Measurements from ENCODE around the gene TMUB1. TPM values are rescaled to one million over a fixed set of nuclear protein-coding genes. Genes with fewer than 3 reads are reported as not detected.

Gene TMUB1
- total and polyA plus RNA-seq, 9 of the 15 experiments (the other 6 are each of a cell fraction or from before 2014, with no cell fraction given): 0.14 to 241 (median 74.1) TPM

DNA sequence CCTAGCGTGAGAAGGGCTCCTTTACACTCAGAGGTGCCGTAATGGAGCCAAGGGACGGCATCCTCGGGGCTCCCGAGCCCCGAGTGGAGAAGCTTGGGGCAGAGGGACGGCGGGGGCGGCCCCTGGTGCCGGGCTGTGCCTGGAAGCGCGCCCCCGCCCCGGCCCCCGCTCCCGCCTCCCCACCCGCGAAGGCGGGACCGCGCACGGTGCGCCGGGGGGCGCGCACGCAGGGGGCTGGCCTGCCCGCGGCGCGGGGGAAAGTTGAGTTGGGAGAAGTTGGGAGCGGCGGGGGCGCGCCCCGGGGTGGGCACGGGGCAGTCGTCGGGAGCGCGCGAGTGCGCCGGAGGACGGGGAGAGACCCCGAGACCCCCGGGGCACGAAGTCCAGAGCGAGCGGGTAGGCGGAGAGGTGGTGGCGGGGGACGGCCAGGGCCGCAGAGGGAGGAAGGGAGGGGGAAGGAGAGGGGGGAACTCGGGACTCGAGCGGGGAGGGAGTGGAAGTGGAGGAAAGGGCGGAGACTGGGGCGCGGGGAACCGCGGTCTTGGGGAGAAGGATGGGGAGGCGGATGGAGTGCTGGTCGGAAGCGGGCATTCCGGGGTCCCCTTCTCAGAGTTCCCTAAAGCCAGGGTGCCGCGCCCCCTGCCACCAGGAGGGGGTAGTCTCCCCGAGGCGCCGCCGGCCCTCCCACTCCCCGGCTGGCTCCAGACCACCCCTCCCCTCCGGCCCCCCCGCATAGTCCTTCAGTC is 23.8 kb downstream of the TMUB1 start, which contains the start of gene SLC4A2 (continued):
- TF ChIP-seq, protein P1, sequence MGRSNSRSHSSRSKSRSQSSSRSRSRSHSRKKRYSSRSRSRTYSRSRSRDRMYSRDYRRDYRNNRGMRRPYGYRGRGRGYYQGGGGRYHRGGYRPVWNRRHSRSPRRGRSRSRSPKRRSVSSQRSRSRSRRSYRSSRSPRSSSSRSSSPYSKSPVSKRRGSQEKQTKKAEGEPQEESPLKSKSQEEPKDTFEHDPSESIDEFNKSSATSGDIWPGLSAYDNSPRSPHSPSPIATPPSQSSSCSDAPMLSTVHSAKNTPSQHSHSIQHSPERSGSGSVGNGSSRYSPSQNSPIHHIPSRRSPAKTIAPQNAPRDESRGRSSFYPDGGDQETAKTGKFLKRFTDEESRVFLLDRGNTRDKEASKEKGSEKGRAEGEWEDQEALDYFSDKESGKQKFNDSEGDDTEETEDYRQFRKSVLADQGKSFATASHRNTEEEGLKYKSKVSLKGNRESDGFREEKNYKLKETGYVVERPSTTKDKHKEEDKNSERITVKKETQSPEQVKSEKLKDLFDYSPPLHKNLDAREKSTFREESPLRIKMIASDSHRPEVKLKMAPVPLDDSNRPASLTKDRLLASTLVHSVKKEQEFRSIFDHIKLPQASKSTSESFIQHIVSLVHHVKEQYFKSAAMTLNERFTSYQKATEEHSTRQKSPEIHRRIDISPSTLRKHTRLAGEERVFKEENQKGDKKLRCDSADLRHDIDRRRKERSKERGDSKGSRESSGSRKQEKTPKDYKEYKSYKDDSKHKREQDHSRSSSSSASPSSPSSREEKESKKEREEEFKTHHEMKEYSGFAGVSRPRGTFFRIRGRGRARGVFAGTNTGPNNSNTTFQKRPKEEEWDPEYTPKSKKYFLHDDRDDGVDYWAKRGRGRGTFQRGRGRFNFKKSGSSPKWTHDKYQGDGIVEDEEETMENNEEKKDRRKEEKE (IDR thresholded peaks at IDR 0.05; ENCODE audit: borderline replicate concordance in 1 of 2, control insufficient read depth in 1 of 2, low read depth in 2 of 2, low read length in 1 of 2): no peak
- TF ChIP-seq NCOA1 (IDR thresholded peaks at IDR 0.05; ENCODE audit: low read depth): peak; percentile 32; the same call in 1 of the 2 replicates
- peak; percentile 90 for TF ChIP-seq EGR1 (conservative IDR thresholded peaks at IDR 0.05)
- TF ChIP-seq PML (IDR thresholded peaks at IDR 0.05; ENCODE audit: low read length): peak; percentile 60; the same call in 1 of the 2 replicates
- TF ChIP-seq NFIC (IDR thresholded peaks at IDR 0.05): peak; percentile 36
- TF ChIP-seq NONO (IDR thresholded peaks at IDR 0.05; ENCODE audit: low read depth in 2 of 2, low read length in 1 of 2): no peak
- peak; percentile 86 for TF ChIP-seq RB1 (IDR thresholded peaks at IDR 0.05; ENCODE audit: low read depth)
- peak; percentile 79 for TF ChIP-seq ZFX (CRISPR knock-in tag; IDR thresholded peaks at IDR 0.05)
- TF ChIP-seq PHF21A (IDR thresholded peaks at IDR 0.05; ENCODE audit: borderline replicate concordance, low read depth): peak; percentile 22; the same call in 1 of the 2 replicates
- TF ChIP-seq, protein P2, sequence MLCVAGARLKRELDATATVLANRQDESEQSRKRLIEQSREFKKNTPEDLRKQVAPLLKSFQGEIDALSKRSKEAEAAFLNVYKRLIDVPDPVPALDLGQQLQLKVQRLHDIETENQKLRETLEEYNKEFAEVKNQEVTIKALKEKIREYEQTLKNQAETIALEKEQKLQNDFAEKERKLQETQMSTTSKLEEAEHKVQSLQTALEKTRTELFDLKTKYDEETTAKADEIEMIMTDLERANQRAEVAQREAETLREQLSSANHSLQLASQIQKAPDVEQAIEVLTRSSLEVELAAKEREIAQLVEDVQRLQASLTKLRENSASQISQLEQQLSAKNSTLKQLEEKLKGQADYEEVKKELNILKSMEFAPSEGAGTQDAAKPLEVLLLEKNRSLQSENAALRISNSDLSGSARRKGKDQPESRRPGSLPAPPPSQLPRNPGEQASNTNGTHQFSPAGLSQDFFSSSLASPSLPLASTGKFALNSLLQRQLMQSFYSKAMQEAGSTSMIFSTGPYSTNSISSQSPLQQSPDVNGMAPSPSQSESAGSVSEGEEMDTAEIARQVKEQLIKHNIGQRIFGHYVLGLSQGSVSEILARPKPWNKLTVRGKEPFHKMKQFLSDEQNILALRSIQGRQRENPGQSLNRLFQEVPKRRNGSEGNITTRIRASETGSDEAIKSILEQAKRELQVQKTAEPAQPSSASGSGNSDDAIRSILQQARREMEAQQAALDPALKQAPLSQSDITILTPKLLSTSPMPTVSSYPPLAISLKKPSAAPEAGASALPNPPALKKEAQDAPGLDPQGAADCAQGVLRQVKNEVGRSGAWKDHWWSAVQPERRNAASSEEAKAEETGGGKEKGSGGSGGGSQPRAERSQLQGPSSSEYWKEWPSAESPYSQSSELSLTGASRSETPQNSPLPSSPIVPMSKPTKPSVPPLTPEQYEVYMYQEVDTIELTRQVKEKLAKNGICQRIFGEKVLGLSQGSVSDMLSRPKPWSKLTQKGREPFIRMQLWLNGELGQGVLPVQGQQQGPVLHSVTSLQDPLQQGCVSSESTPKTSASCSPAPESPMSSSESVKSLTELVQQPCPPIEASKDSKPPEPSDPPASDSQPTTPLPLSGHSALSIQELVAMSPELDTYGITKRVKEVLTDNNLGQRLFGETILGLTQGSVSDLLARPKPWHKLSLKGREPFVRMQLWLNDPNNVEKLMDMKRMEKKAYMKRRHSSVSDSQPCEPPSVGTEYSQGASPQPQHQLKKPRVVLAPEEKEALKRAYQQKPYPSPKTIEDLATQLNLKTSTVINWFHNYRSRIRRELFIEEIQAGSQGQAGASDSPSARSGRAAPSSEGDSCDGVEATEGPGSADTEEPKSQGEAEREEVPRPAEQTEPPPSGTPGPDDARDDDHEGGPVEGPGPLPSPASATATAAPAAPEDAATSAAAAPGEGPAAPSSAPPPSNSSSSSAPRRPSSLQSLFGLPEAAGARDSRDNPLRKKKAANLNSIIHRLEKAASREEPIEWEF (CRISPR knock-in tag; IDR thresholded peaks at IDR 0.05): 0 out of 2 replicates have a peak, but pooled peaks have one; percentile 68
- no peak; the same call in 1 of the 2 replicates for TF ChIP-seq USF1 (CRISPR knock-in tag; IDR thresholded peaks at IDR 0.05)
- TF ChIP-seq NFIX (CRISPR knock-in tag; IDR thresholded peaks at IDR 0.05; ENCODE audit: low read depth): no peak
- peak; percentile 30; the same call in 1 of the 2 replicates for TF ChIP-seq ELF1 (tag; IDR thresholded peaks at IDR 0.05)
- TF ChIP-seq, protein P3, sequence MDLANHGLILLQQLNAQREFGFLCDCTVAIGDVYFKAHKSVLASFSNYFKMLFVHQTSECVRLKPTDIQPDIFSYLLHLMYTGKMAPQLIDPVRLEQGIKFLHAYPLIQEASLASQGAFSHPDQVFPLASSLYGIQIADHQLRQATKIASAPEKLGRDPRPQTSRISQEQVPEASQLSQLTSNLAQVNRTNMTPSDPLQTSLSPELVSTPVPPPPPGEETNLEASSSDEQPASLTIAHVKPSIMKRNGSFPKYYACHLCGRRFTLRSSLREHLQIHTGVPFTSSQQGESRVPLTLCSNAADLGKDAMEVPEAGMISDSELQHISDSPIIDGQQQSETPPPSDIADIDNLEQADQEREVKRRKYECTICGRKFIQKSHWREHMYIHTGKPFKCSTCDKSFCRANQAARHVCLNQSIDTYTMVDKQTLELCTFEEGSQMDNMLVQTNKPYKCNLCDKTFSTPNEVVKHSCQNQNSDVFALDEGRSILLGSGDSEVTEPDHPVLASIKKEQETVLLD (IDR thresholded peaks at IDR 0.05): peak; percentile 56
- peak; percentile 61; the same call in 1 of the 2 replicates for TF ChIP-seq PHB (CRISPR knock-in tag; IDR thresholded peaks at IDR 0.05)
- TF ChIP-seq, protein P4, sequence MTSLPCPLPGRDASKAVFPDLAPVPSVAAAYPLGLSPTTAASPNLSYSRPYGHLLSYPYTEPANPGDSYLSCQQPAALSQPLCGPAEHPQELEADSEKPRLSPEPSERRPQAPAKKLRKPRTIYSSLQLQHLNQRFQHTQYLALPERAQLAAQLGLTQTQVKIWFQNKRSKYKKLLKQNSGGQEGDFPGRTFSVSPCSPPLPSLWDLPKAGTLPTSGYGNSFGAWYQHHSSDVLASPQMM (CRISPR knock-in tag; IDR thresholded peaks at IDR 0.05): no peak

Data from K562 (cell line).